Jurkat, Clone E6-1 (cell line): ENCODE data around the gene ZNF214.
"Not testable (repeated sequence)": the region's sequence is repeated elsewhere in the genome, so short reads cannot be mapped to it uniquely, and the experiment has no call there.

Experiments
- DNase-seq: peaks from one replicate; pipeline ENCODE4 v3.0.0-alpha.2; 2011; ENCODE audit warnings: low read depth, low spot score
- H3K4me3 ChIP-seq: 2 replicates; pipeline ENCODE4 v1.5.1; 2011; ENCODE audit warnings: mild to moderate bottlenecking, low read length, control low read depth, moderate library complexity

Gene ZNF214

GRCh38 chr11:6992457-6993417, 27.4 kb downstream of the ZNF214 start:
- H3K4me3 ChIP-seq: no peak overlapping the region
- no peak for DNase-seq

- DNase-seq: no peak
- no peak overlapping the region for H3K4me3 ChIP-seq
Measured at GRCh38 chr11:6992026-6992425, 28.1 kb downstream of the ZNF214 start.

DNA sequence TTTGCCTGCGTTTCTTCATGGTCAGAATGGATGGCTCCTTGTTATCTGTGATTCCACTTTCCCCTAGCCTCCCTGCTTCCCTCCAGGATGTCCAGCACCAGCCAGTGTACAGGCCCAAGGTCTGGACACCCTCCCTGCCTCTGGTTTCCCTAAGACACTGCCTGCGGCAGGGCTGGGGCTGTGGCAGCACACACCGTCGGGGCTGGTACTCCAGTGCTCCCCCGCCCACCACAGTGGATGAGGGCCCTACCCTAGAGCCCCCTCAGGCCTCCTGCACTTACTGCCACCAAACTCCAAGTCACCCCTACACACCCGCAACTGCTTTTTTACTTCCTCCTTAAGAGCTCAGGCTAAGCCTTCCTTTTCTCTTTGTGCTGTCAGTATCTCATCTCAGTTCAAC, 28.9 kb downstream of the ZNF214 start:
- H3K4me3 ChIP-seq: no peak overlapping the region
- no peak for DNase-seq

- H3K4me3 ChIP-seq: no peak overlapping the region
- DNase-seq: no peak
Measured at GRCh38 chr11:6988506-6988905, 31.6 kb downstream of the ZNF214 start.

- no peak overlapping the region for H3K4me3 ChIP-seq
- DNase-seq: no peak
Measured at GRCh38 chr11:6986487-6986886, 33.7 kb downstream of the ZNF214 start.

GRCh38 chr11:6979365-6979764, 40.8 kb downstream of the ZNF214 start:
- no peak for DNase-seq
- H3K4me3 ChIP-seq: no peak overlapping the region

DNA sequence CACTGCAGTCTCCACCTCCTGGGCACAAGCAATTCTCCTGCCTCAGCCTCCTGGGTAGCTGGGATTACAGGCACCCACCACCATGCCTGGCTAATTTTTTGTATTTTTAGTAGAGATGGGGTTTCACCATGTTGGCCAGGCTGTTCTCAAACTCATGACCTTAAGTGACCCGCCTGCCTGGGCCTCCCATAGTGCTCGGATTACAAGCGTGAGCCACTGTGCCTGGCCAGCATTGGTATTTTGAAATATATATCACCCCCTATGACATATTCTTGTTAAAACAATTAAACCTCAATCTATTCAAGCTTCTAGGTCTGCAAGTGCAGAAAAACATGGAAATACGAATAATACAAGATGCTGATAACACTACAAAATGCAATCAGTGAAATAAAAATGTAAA, 50.3 kb downstream of the ZNF214 start:
- DNase-seq, H3K4me3 ChIP-seq: not testable (repeated sequence)

GRCh38 chr11:6968816-6969215, 51.3 kb downstream of the ZNF214 start:
- H3K4me3 ChIP-seq: no peak overlapping the region
- no peak for DNase-seq

DNA sequence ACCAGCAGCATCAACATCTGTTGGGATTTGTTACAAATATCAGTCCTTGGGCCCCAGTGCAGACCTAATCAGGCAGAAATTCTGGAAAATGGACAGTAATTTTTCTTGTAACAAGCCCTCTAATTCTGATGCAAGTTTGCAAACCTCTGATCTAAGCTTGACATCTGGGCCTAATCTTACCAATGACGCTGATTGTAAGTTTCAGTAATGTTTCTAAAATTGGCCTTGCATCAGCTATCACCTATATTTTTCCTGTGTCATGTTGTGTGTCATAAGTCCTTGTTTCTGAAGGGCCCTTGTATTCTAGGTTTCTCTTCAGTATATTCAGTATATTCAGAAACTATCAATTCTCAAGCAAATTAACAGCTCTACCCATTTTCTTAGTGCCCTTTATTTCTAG, 57.5 kb downstream of the ZNF214 start:
- DNase-seq: no peak
- no peak overlapping the region for H3K4me3 ChIP-seq

DNA sequence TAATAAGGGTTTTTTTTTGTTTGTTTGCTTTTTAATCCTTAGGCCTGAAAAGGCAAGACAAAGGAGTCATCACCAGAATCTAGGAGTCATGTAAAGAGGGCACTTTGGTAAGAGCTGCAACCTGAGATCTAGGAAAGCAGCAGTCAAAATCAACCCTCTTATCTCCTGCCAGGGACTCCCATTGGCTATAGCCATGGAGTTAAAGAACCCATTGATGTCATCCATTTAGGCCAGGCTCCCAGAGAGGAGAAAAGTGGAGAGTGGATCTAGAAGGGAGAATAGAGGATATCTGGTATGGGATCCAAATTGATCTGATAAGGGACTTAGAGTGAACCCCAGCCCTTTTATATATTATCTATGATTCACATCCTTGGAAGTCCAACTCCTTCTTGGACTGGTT, 58.0 kb downstream of the ZNF214 start:
- no peak overlapping the region for H3K4me3 ChIP-seq
- no peak for DNase-seq

- not testable (repeated sequence) for H3K4me3 ChIP-seq, DNase-seq
Measured at GRCh38 chr11:6954248-6954647, 65.9 kb downstream of the ZNF214 start.
